ENCODE results near the gene CLCNKB. TPM values are rescaled to one million over a fixed set of nuclear protein-coding genes. Genes with fewer than 3 reads are reported as not detected.

CLCNKB gene
- total RNA-seq, 1 donor from 2014 or later, result 0.97 TPM

- peak overlapping the region; percentile 33 for H3K4me2 ChIP-seq
- no peak overlapping the region for H3K4me3 ChIP-seq
- Mint-ChIP-seq H3K4me1 (peaks cover 41% of the 10 kb centered on the region), H3K27me3 (ENCODE audit: insufficient read depth, low read depth) (peaks cover 20% of the 10 kb centered on the region), H3K27ac (peak overlapping the region; percentile 12), H3K4me3 (peak overlapping the region; percentile 36), H3K9me3 (no peaks in the 10 kb centered on the region), H3K36me3 (no peaks in the 10 kb centered on the region)
- peaks cover 11% of the 10 kb centered on the region for H3F3A ChIP-seq (ENCODE audit: low read depth)
- no peaks in the 10 kb centered on the region for H4K20me1 ChIP-seq (ENCODE audit: low read depth)
- no peaks in the 10 kb centered on the region for H3K79me2 ChIP-seq (ENCODE audit: low read depth)
- H3K27me3 ChIP-seq, result peaks cover 4% of the 10 kb centered on the region
- H3K9me3 ChIP-seq (ENCODE audit: low read depth), result no peaks in the 10 kb centered on the region
- DNase-seq (ENCODE audit: low spot score), result no peak
- TF ChIP-seq CTCF (IDR thresholded peaks at IDR 0.05) (no peak), EZH2 (IDR thresholded peaks at IDR 0.05) (no peak), EZH2phosphoT487 (IDR thresholded peaks at IDR 0.05) (no peak)
- H3K27ac ChIP-seq, result no peak overlapping the region
- H3K9ac ChIP-seq, result no peak overlapping the region
- H3K36me3 ChIP-seq, result no peaks in the 10 kb centered on the region
- no peak overlapping the region for H2AFZ ChIP-seq (replicated peaks)
- H3K4me1 ChIP-seq, result peaks cover 16% of the 10 kb centered on the region
Observed at GRCh38 chr1:16093611-16094010, 50.0 kb downstream of the CLCNKB start.

GRCh38 chr1:16094453-16095158 lies 51.0 kb downstream of the CLCNKB start:
- Histone ChIP-seq H3K4me2 (no peak overlapping the region), H4K20me1 (ENCODE audit: low read depth) (no peaks in the 10 kb centered on the region), H3K4me1 (peaks cover 16% of the 10 kb centered on the region), H3F3A (ENCODE audit: low read depth) (peaks cover 11% of the 10 kb centered on the region), H3K9me3 (ENCODE audit: low read depth) (no peaks in the 10 kb centered on the region), H3K36me3 (no peaks in the 10 kb centered on the region), H3K9ac (no peak overlapping the region), H2AFZ (replicated peaks) (no peak overlapping the region), H3K27ac (no peak overlapping the region), H3K27me3 (peaks cover 4% of the 10 kb centered on the region), H3K4me3 (no peak overlapping the region), H3K79me2 (ENCODE audit: low read depth) (no peaks in the 10 kb centered on the region)
- no peak for TF ChIP-seq EZH2phosphoT487 (IDR thresholded peaks at IDR 0.05)
- no peak for TF ChIP-seq EZH2 (IDR thresholded peaks at IDR 0.05)
- no peak for TF ChIP-seq CTCF (IDR thresholded peaks at IDR 0.05)
- no peaks in the 10 kb centered on the region for H3K9me3 Mint-ChIP-seq
- peaks cover 20% of the 10 kb centered on the region for H3K27me3 Mint-ChIP-seq (ENCODE audit: insufficient read depth, low read depth)
- H3K27ac Mint-ChIP-seq, result no peak overlapping the region
- peak overlapping the region; percentile 8 for H3K4me3 Mint-ChIP-seq
- H3K4me1 Mint-ChIP-seq, result peaks cover 37% of the 10 kb centered on the region
- H3K36me3 Mint-ChIP-seq, result no peaks in the 10 kb centered on the region
- no peak for DNase-seq (ENCODE audit: low spot score)

- peaks cover 37% of the 10 kb centered on the region for H3K4me1 Mint-ChIP-seq
- peaks cover 1% of the 10 kb centered on the region for H3K36me3 Mint-ChIP-seq
- no peak for DNase-seq (ENCODE audit: low spot score)
- peaks cover 20% of the 10 kb centered on the region for H3K27me3 Mint-ChIP-seq (ENCODE audit: insufficient read depth, low read depth)
- Histone ChIP-seq H2AFZ (replicated peaks) (no peak overlapping the region), H3K36me3 (no peaks in the 10 kb centered on the region), H4K20me1 (ENCODE audit: low read depth) (no peaks in the 10 kb centered on the region), H3K79me2 (ENCODE audit: low read depth) (no peaks in the 10 kb centered on the region), H3K9ac (no peak overlapping the region), H3F3A (ENCODE audit: low read depth) (peaks cover 16% of the 10 kb centered on the region), H3K9me3 (ENCODE audit: low read depth) (no peaks in the 10 kb centered on the region), H3K4me2 (no peak overlapping the region), H3K4me1 (peaks cover 16% of the 10 kb centered on the region), H3K27ac (no peak overlapping the region), H3K4me3 (no peak overlapping the region), H3K27me3 (peaks cover 4% of the 10 kb centered on the region)
- H3K4me3 Mint-ChIP-seq, result no peak overlapping the region
- H3K27ac Mint-ChIP-seq, result peak overlapping the region; percentile 74
- H3K9me3 Mint-ChIP-seq, result no peaks in the 10 kb centered on the region
- TF ChIP-seq EZH2phosphoT487 (IDR thresholded peaks at IDR 0.05) (no peak), CTCF (IDR thresholded peaks at IDR 0.05) (no peak), EZH2 (IDR thresholded peaks at IDR 0.05) (no peak)
Observed at GRCh38 chr1:16095447-16095846, 51.9 kb downstream of the CLCNKB start.
